ENCODE measurements around the gene EXOC4.

EXOC4 gene

GRCh38 chr7:133549633-133550032 is 296.8 kb downstream of the EXOC4 start:
- FAIRE-seq: no peak

- no peak for FAIRE-seq
Observed at GRCh38 chr7:133550145-133550544, 297.3 kb downstream of the EXOC4 start.

- no peak for FAIRE-seq
Observed at GRCh38 chr7:133550811-133551210, 297.9 kb downstream of the EXOC4 start.

GRCh38 chr7:133551466-133551865 is 298.6 kb downstream of the EXOC4 start:
- no peak for FAIRE-seq

GRCh38 chr7:133552079-133552478 is 299.2 kb downstream of the EXOC4 start:
- FAIRE-seq: no peak

GRCh38 chr7:133554330-133554729 is 301.5 kb downstream of the EXOC4 start:
- no peak for FAIRE-seq

- no peak for FAIRE-seq
Observed at GRCh38 chr7:133556048-133556447, 303.2 kb downstream of the EXOC4 start.

GRCh38 chr7:133556553-133556952 is 303.7 kb downstream of the EXOC4 start:
- FAIRE-seq: no peak

- no peak for FAIRE-seq
Observed at GRCh38 chr7:133560900-133561299, 308.0 kb downstream of the EXOC4 start.

- FAIRE-seq: no peak
Observed at GRCh38 chr7:133561396-133561795, 308.5 kb downstream of the EXOC4 start.

GRCh38 chr7:133562621-133563020 is 309.7 kb downstream of the EXOC4 start:
- FAIRE-seq: no peak

GRCh38 chr7:133563251-133563650 is 310.4 kb downstream of the EXOC4 start:
- no peak for FAIRE-seq

GRCh38 chr7:133564484-133564883 is 311.6 kb downstream of the EXOC4 start:
- no peak for FAIRE-seq

- no peak for FAIRE-seq
Observed at GRCh38 chr7:133568544-133568943, 315.7 kb downstream of the EXOC4 start.

GRCh38 chr7:133570321-133570720 is 317.4 kb downstream of the EXOC4 start:
- FAIRE-seq: no peak

GRCh38 chr7:133571076-133571475 is 318.2 kb downstream of the EXOC4 start:
- FAIRE-seq: no peak

- FAIRE-seq: no peak
Observed at GRCh38 chr7:133572087-133572486, 319.2 kb downstream of the EXOC4 start.

- FAIRE-seq: no peak
Observed at GRCh38 chr7:133572843-133573242, 320.0 kb downstream of the EXOC4 start.

- no peak for FAIRE-seq
Observed at GRCh38 chr7:133573554-133574265, 320.8 kb downstream of the EXOC4 start.

GRCh38 chr7:133575726-133576440 is 323.0 kb downstream of the EXOC4 start:
- FAIRE-seq: no peak

GRCh38 chr7:133576612-133577168 is 323.8 kb downstream of the EXOC4 start:
- no peak for FAIRE-seq

GRCh38 chr7:133582766-133583523 is 330.1 kb downstream of the EXOC4 start:
- no peak for FAIRE-seq

- FAIRE-seq: no peak
Observed at GRCh38 chr7:133583545-133584171, 330.8 kb downstream of the EXOC4 start.
